ENCODE measurements around the gene TNF. TPM values are rescaled to one million over a fixed set of nuclear protein-coding genes. Genes with fewer than 3 reads are reported as not detected.

The TNF gene
- total RNA-seq, 1 experiment from 2014 or later: 0.17 TPM

DNA sequence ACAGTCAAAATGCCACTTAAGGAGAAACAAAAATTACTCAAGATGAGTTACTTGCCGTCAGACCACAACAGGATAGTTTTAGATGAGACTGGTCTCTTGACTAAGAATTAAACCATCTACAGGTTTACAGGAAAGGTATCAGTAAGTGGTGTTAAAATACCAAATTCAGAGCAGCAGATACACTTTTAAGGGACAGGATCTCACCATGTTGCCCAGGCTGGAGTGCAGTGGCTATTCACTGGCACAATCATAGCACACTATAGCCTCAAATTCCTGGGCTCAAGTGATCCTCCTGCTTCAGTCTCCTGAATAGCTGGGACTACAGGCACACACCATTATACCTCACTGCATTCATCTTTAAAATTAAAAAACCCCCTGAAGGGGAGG is 41.9 kb upstream of the TNF start:
- Histone ChIP-seq H3K27ac (ENCODE audit: low read depth, low read length, poor library complexity, severe bottlenecking) (no peak overlapping the region), H3K36me3 (ENCODE audit: insufficient read depth, low read length, poor library complexity, severe bottlenecking) (peaks cover 87% of the 10 kb centered on the region), H3K4me1 (ENCODE audit: insufficient read depth, low read length, poor library complexity, severe bottlenecking) (no peaks in the 10 kb centered on the region), H3K27me3 (replicated peaks; ENCODE audit: insufficient read depth, low read depth, low read length, poor library complexity) (no peaks in the 10 kb centered on the region), H3K9me3 (ENCODE audit: low read depth, low read length, poor library complexity, severe bottlenecking) (no peaks in the 10 kb centered on the region), H3K4me3 (ENCODE audit: low read depth, low read length, poor library complexity, severe bottlenecking) (no peak overlapping the region)
- no peak for DNase-seq (ENCODE audit: low spot score)
- intact Hi-C loops (cut with micrococcal nuclease; ENCODE audit: unreplicated experiment): no loop called here
- ChIA-PET CTCF (no interaction called here), POLR2A (ENCODE audit: low non-redundant PET) (no interaction called here)
- TF ChIP-seq, protein P1, sequence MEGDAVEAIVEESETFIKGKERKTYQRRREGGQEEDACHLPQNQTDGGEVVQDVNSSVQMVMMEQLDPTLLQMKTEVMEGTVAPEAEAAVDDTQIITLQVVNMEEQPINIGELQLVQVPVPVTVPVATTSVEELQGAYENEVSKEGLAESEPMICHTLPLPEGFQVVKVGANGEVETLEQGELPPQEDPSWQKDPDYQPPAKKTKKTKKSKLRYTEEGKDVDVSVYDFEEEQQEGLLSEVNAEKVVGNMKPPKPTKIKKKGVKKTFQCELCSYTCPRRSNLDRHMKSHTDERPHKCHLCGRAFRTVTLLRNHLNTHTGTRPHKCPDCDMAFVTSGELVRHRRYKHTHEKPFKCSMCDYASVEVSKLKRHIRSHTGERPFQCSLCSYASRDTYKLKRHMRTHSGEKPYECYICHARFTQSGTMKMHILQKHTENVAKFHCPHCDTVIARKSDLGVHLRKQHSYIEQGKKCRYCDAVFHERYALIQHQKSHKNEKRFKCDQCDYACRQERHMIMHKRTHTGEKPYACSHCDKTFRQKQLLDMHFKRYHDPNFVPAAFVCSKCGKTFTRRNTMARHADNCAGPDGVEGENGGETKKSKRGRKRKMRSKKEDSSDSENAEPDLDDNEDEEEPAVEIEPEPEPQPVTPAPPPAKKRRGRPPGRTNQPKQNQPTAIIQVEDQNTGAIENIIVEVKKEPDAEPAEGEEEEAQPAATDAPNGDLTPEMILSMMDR (conservative IDR thresholded peaks at IDR 0.05; ENCODE audit: low read depth, low read length): no peak
- no peak for TF ChIP-seq EZH2 (IDR thresholded peaks at IDR 0.05; ENCODE audit: borderline replicate concordance, low read depth, low read length, poor library complexity, severe bottlenecking)
- no TSS peak for BruUV-seq (replicated peaks)

DNA sequence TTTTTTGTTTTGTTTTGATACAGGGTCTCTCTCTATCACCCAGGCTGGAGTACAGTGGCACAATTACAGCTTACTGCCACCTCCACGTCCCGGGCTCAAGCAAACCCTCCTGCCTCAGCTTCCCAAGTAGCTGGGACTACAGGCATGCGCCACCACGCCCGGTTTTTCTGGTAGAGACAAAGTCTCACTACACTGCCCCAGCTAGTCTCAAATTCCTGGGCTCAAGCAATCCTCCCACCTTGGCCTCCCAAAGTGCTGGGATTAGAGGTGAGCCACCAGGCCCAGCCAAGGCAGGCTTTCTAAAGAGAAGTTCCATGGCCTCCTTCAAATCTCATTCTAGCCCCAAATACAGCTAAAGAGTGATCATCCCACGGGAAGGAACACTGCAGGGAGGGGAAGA is 41.4 kb upstream of the TNF start:
- no peak for DNase-seq (ENCODE audit: low spot score)
- no peak for TF ChIP-seq EZH2 (IDR thresholded peaks at IDR 0.05; ENCODE audit: borderline replicate concordance, low read depth, low read length, poor library complexity, severe bottlenecking)
- TF ChIP-seq, protein P1 (conservative IDR thresholded peaks at IDR 0.05; ENCODE audit: low read depth, low read length): no peak
- peaks cover 92% of the 10 kb centered on the region for H3K36me3 ChIP-seq (ENCODE audit: insufficient read depth, low read length, poor library complexity, severe bottlenecking)
- H3K9me3 ChIP-seq (ENCODE audit: low read depth, low read length, poor library complexity, severe bottlenecking): no peaks in the 10 kb centered on the region
- ChIA-PET POLR2A (ENCODE audit: low non-redundant PET) (interaction anchor here (0.6 kb wide), 1 partner anchor 323 kb away, joined by 5 read pairs; no protein-coding TSS in a partner anchor), CTCF (no interaction called here)
- intact Hi-C loops (cut with micrococcal nuclease; ENCODE audit: unreplicated experiment): no loop called here
- no peaks in the 10 kb centered on the region for H3K27me3 ChIP-seq (replicated peaks; ENCODE audit: insufficient read depth, low read depth, low read length, poor library complexity)
- peaks cover 2% of the 10 kb centered on the region for H3K4me1 ChIP-seq (ENCODE audit: insufficient read depth, low read length, poor library complexity, severe bottlenecking)
- H3K4me3 ChIP-seq (ENCODE audit: low read depth, low read length, poor library complexity, severe bottlenecking): no peak overlapping the region
- no peak overlapping the region for H3K27ac ChIP-seq (ENCODE audit: low read depth, low read length, poor library complexity, severe bottlenecking)
- TSS peak; percentile 1 for BruUV-seq (replicated peaks)

DNA sequence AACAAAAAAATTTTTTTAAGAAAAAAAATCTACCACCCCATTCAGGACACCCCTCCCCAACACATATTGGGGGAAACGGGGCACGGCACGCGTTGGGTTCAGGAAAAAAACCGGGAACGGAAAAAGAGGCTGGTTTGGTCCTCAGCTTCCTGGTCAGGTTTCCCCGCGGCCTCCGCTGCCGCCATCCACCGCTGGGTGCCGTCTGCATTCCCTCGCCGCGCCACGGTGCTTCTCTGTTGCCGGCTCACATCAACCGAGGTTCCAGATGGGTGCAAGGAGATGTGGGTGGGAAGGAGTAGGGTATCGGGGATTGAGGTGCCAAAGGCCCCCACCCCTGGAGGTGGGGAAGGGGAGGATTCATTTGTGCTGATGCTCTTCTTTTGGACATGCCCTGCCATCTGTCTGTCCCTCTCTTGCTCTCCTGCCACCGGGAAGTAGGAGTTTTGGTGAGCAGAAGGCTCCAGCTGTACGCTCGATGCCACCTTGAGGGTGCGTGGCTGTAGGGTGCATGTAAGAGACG is 40.8 kb upstream of the TNF start:
- Histone ChIP-seq H3K4me3 (ENCODE audit: low read depth, low read length, poor library complexity, severe bottlenecking) (no peak overlapping the region), H3K9me3 (ENCODE audit: low read depth, low read length, poor library complexity, severe bottlenecking) (no peaks in the 10 kb centered on the region), H3K27ac (ENCODE audit: low read depth, low read length, poor library complexity, severe bottlenecking) (no peak overlapping the region), H3K4me1 (ENCODE audit: insufficient read depth, low read length, poor library complexity, severe bottlenecking) (peaks cover 7% of the 10 kb centered on the region), H3K27me3 (replicated peaks; ENCODE audit: insufficient read depth, low read depth, low read length, poor library complexity) (no peaks in the 10 kb centered on the region), H3K36me3 (ENCODE audit: insufficient read depth, low read length, poor library complexity, severe bottlenecking) (peaks cover 98% of the 10 kb centered on the region)
- DNase-seq (ENCODE audit: low spot score): no peak
- intact Hi-C loops (cut with micrococcal nuclease; ENCODE audit: unreplicated experiment): no loop called here
- TF ChIP-seq, protein P1 (conservative IDR thresholded peaks at IDR 0.05; ENCODE audit: low read depth, low read length): no peak
- TF ChIP-seq EZH2 (IDR thresholded peaks at IDR 0.05; ENCODE audit: borderline replicate concordance, low read depth, low read length, poor library complexity, severe bottlenecking): no peak
- POLR2A ChIA-PET (ENCODE audit: low non-redundant PET): interaction anchor here (0.7 kb wide), 1 partner anchor 86 kb away, joined by 3 read pairs; no protein-coding TSS in a partner anchor
- BruUV-seq (replicated peaks): no TSS peak
- CTCF ChIA-PET: no interaction called here

Data from A673 (cell line).